Colonic mucosa (tissue), 4 donors: ENCODE results near the gene ADPGK. TPM values are rescaled to one million over a fixed set of nuclear protein-coding genes. Genes with fewer than 3 reads are reported as not detected.
"Not testable (repeated sequence)": the region's sequence is repeated elsewhere in the genome, so short reads cannot be mapped to it uniquely, and the experiment has no call there.

Experiments used
- DNase-seq: peaks from one replicate; pipeline ENCODE4 v3.0.0-alpha.2; 2020
- H3K27ac ChIP-seq: fragments of 200-600 bp; one replicate; pipeline ENCODE4 v1.8.0; 2021
- H3K27me3 ChIP-seq: fragments of 200-600 bp; one replicate; pipeline ENCODE4 v1.8.0; 2021
- H3K36me3 ChIP-seq: fragments of 200-600 bp; one replicate; pipeline ENCODE4 v1.8.0; 2021
- H3K4me1 ChIP-seq: fragments of 200-600 bp; one replicate; pipeline ENCODE4 v1.8.0; 2021; ENCODE audit warnings: mild to moderate bottlenecking
- H3K4me3 ChIP-seq: fragments of 200-600 bp; one replicate; pipeline ENCODE4 v1.8.0; 2021
- H3K9ac ChIP-seq, 2 donors: one replicate each; pipeline ENCODE4 v1.7.0; 2013; ENCODE audit warnings: control low read depth in 2 of 2, low read depth in 2 of 2, low read length in 2 of 2
- H3K9me3 ChIP-seq: fragments of 200-600 bp; one replicate; pipeline ENCODE4 v1.8.0; 2021
- CTCF ChIP-seq: fragments of 200-600 bp; IDR thresholded peaks from one replicate; pipeline ENCODE4 v1.8.0; 2022; ENCODE audit warnings: antibody characterized with exemption, mild to moderate bottlenecking
- intact Hi-C: fragments of 100-400 bp; cut with DNase I; formaldehyde crosslinking; loops from one replicate; pipeline ENCODE4 v1.14.1; 2022
- total RNA-seq, 2 donors: library from RNA; stranded (reverse); fragmentation: NEBNext Ultra II Directional in 1 of 2; extraction: Animal tissue kit (Norgen Biotek cat#: 25700) in 1 of 2; gene quantifications; one replicate each; pipeline ENCODE4 v1.2.1, GENCODE V29; 2021
- donor health status: healthy.
- donor health status: DM: no; HTN: no; CAD: no.
- donor health status: DM: no; HTN: no; CAD: no.

The ADPGK gene
- total RNA-seq, 2 donors from 2014 or later = 29.8 to 44.6 TPM

- no peaks in the 10 kb centered on the region for H3K9me3 ChIP-seq
- no peaks in the 10 kb centered on the region for H3K27me3 ChIP-seq
- no peak for DNase-seq
- no peaks in the 10 kb centered on the region for H3K36me3 ChIP-seq
- no peak for TF ChIP-seq CTCF
- intact Hi-C loops = loop anchor here (10.0 kb wide), 1 partner anchor 548 kb away; no protein-coding TSS in a partner anchor
- no peaks in the 10 kb centered on the region for H3K4me1 ChIP-seq
- H3K4me3 ChIP-seq = no peak overlapping the region
- no peak overlapping the region for H3K27ac ChIP-seq
- H3K9ac ChIP-seq = no peak overlapping the region
Measured at GRCh38 chr15:72727154-72727553, 56.4 kb downstream of the ADPGK start.

- H3K4me3 ChIP-seq, DNase-seq, H3K36me3 ChIP-seq, H3K4me1 ChIP-seq, H3K9ac ChIP-seq, H3K9me3 ChIP-seq, H3K27ac ChIP-seq, H3K27me3 ChIP-seq: not testable (repeated sequence)
- intact Hi-C loops = loop anchor here (10.0 kb wide), 1 partner anchor 549 kb away; no protein-coding TSS in a partner anchor
Measured at GRCh38 chr15:72725851-72726250, 57.7 kb downstream of the ADPGK start.

- Histone ChIP-seq H3K4me1 (no peaks in the 10 kb centered on the region), H3K4me3 (no peak overlapping the region), H3K36me3 (no peaks in the 10 kb centered on the region), H3K27ac (no peak overlapping the region), H3K27me3 (no peaks in the 10 kb centered on the region), H3K9me3 (no peaks in the 10 kb centered on the region), H3K9ac (no peak overlapping the region)
- DNase-seq = no peak
- intact Hi-C loops = loop anchor here (10.0 kb wide), 1 partner anchor 549 kb away; no protein-coding TSS in a partner anchor
- no peak for TF ChIP-seq CTCF
Measured at GRCh38 chr15:72725446-72725845, 58.1 kb downstream of the ADPGK start.

- H3K4me1 ChIP-seq = no peaks in the 10 kb centered on the region
- no peak for DNase-seq
- intact Hi-C loops = loop anchor here (10.0 kb wide), 1 partner anchor 551 kb away; no protein-coding TSS in a partner anchor
Measured at GRCh38 chr15:72724028-72724427, 59.5 kb downstream of the ADPGK start.

GRCh38 chr15:72722071-72722696, 61.4 kb downstream of the ADPGK start:
- H3K27me3 ChIP-seq = no peaks in the 10 kb centered on the region
- TF ChIP-seq CTCF = peak; percentile 59
- H3K27ac ChIP-seq = no peak overlapping the region
- no peak overlapping the region for H3K9ac ChIP-seq
- H3K4me1 ChIP-seq = no peaks in the 10 kb centered on the region
- H3K36me3 ChIP-seq = peaks cover 4% of the 10 kb centered on the region
- H3K4me3 ChIP-seq = no peak overlapping the region
- no peaks in the 10 kb centered on the region for H3K9me3 ChIP-seq
- intact Hi-C loops = loop anchor here (10.0 kb wide), 1 partner anchor 553 kb away; no protein-coding TSS in a partner anchor
- peak; percentile 74 for DNase-seq

More at GRCh38 chr15:72724028-72724427, 59.5 kb downstream of the ADPGK start:
- no peaks in the 10 kb centered on the region for H3K36me3 ChIP-seq
- TF ChIP-seq CTCF = no peak
- no peak overlapping the region for H3K9ac ChIP-seq
- H3K27ac ChIP-seq = no peak overlapping the region
- no peaks in the 10 kb centered on the region for H3K27me3 ChIP-seq
- H3K9me3 ChIP-seq = no peaks in the 10 kb centered on the region
- H3K4me3 ChIP-seq = no peak overlapping the region

GRCh38 chr15:72708551-72709303, 74.8 kb downstream of the ADPGK start:
- H3K27ac ChIP-seq, H3K4me3 ChIP-seq, H3K36me3 ChIP-seq, H3K4me1 ChIP-seq, DNase-seq, H3K27me3 ChIP-seq, intact Hi-C loops, H3K9ac ChIP-seq, H3K9me3 ChIP-seq: not testable (repeated sequence)
